ENCODE data around the gene EPOP.

- TF ChIP-seq CTCF (IDR thresholded peaks at IDR 0.05) (peak in 1 of 5 experiments; percentile 33), POLR2A (IDR thresholded peaks at IDR 0.05) (peak; percentile 54 to 76)
Measured at GRCh38 chr17:38702166-38702915, 27.6 kb upstream of the EPOP start.
